Activated CD4-positive, alpha-beta memory T cell treated with anti-CD3 and anti-CD28 coated beads for 36 hours (primary cell): ENCODE results near the gene OR52N1. TPM values are rescaled to one million over a fixed set of nuclear protein-coding genes. Genes with fewer than 3 reads are reported as not detected.

Experiments used
- CTCF ChIA-PET: fragments of 350-600 bp; sonication (Branson Sonifier 250); formaldehyde crosslinking; loops from one replicate; lab custom pipeline; 2021; ENCODE audit warnings: antibody characterized with exemption, inconsistent platforms; lab: Charles Lee
- POLR2A ChIA-PET: fragments of 350-600 bp; sonication (Branson Sonifier 250); formaldehyde crosslinking; loops from one replicate; lab custom pipeline; 2021; ENCODE audit warnings: antibody characterized with exemption; lab: Charles Lee
- DNase-seq: peaks from one replicate; pipeline ENCODE4 v3.0.0-alpha.2; 2020
- H3K27ac Mint-ChIP-seq: one replicate; pipeline ENCODE4 v1.8.0; 2021; ENCODE audit warnings: mixed read lengths
- H3K27me3 Mint-ChIP-seq: one replicate; pipeline ENCODE4 v1.8.0; 2021; ENCODE audit warnings: mixed read lengths
- H3K36me3 Mint-ChIP-seq: one replicate; pipeline ENCODE4 v1.8.0; 2021; ENCODE audit warnings: mixed read lengths
- H3K4me1 Mint-ChIP-seq: one replicate; pipeline ENCODE4 v1.8.0; 2021; ENCODE audit warnings: low read depth, mixed read lengths
- H3K4me3 Mint-ChIP-seq: one replicate; pipeline ENCODE4 v1.8.0; 2021; ENCODE audit warnings: mild to moderate bottlenecking, mixed read lengths
- H3K9me3 Mint-ChIP-seq: one replicate; pipeline ENCODE4 v1.8.0; 2021; ENCODE audit warnings: mixed read lengths
- intact Hi-C: fragments of 100-400 bp; cut with micrococcal nuclease; formaldehyde crosslinking; loops from one replicate; pipeline ENCODE4 v1.15.1; 2023
- total RNA-seq, 2 experiments: library from RNA; stranded (reverse); gene quantifications; one replicate each; pipeline ENCODE4 v1.2.3, GENCODE V29; 2021

The OR52N1 gene
- not detected for total RNA-seq

DNA sequence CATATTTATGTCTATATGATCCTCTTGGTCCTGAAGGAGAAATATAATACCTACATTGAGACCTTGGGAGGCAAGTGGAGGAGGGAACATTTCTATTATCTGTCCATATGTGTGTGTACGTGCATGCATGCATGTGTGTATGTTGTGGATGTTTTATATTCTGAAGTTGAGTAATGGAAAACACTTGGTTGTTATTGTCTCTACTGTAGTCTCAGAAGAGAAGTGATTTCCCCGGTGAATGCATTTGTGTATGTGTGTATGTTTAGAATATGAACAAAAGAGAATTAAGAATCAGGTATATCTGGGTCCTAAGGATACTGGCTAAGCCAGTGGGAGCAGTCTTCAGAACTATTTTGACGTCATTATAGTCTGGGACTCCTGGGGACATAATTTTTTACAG, at the start of gene OR52N1:
Gene OR52N1, minus strand, starts transcription at position 101 of the 400 bp plus-strand sequence. CDS start 2,449 bp downstream, outside the sequence.
- Mint-ChIP-seq H3K9me3 (no peaks in the 10 kb centered on the region), H3K27me3 (peaks cover 5% of the 10 kb centered on the region), H3K36me3 (no peaks in the 10 kb centered on the region), H3K4me3 (no peak within 1 kb of the TSS), H3K4me1 (no peaks in the 10 kb centered on the region), H3K27ac (no peak within 1 kb of the TSS)
- ChIA-PET CTCF (no interaction called here), POLR2A (no interaction called here)
- DNase-seq, result no peak
- intact Hi-C loops, result no loop called here

GRCh38 chr11:5837695-5838094, 46.6 kb upstream of the OR52N1 start:
- POLR2A ChIA-PET, result no interaction called here
- peaks cover 14% of the 10 kb centered on the region for H3K27me3 Mint-ChIP-seq
- no peak overlapping the region for H3K4me3 Mint-ChIP-seq
- DNase-seq, result no peak
- no peaks in the 10 kb centered on the region for H3K4me1 Mint-ChIP-seq
- no peak overlapping the region for H3K27ac Mint-ChIP-seq
- intact Hi-C loops, result no loop called here
- H3K36me3 Mint-ChIP-seq, result no peaks in the 10 kb centered on the region
- CTCF ChIA-PET, result no interaction called here
- no peaks in the 10 kb centered on the region for H3K9me3 Mint-ChIP-seq

DNA sequence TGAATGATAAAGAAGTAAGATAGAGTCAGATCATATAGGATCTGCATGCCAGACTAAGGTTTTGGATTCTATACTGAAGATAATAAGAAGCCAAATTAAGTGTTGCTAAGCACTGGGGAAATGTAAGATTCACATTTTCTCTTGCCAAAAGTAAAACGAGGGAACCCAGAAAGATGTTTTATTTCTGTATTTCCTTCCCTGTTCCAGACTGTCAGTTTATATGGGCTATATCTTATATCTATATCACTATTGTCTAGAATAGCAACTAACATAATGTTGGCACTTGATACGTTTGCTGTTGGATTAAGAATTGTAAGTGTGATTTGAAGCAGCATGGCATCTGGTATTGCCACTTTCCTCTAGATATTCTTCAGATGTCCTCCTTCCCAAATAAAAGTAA, 42.4 kb upstream of the OR52N1 start:
- H3K27ac Mint-ChIP-seq, result no peak overlapping the region
- CTCF ChIA-PET, result no interaction called here
- no peak for DNase-seq
- POLR2A ChIA-PET, result no interaction called here
- no peak overlapping the region for H3K4me3 Mint-ChIP-seq
- no peaks in the 10 kb centered on the region for H3K36me3 Mint-ChIP-seq
- H3K27me3 Mint-ChIP-seq, result peaks cover 6% of the 10 kb centered on the region
- intact Hi-C loops, result no loop called here
- no peaks in the 10 kb centered on the region for H3K4me1 Mint-ChIP-seq
- no peaks in the 10 kb centered on the region for H3K9me3 Mint-ChIP-seq

- Mint-ChIP-seq H3K9me3 (no peaks in the 10 kb centered on the region), H3K27ac (no peak overlapping the region), H3K27me3 (no peaks in the 10 kb centered on the region), H3K4me1 (no peaks in the 10 kb centered on the region), H3K36me3 (no peaks in the 10 kb centered on the region), H3K4me3 (no peak overlapping the region)
- no peak for DNase-seq
- intact Hi-C loops, result no loop called here
- ChIA-PET CTCF (no interaction called here), POLR2A (no interaction called here)
These were observed 40.2 kb upstream of the OR52N1 start for GRCh38 chr11:5831196-5831829.

DNA sequence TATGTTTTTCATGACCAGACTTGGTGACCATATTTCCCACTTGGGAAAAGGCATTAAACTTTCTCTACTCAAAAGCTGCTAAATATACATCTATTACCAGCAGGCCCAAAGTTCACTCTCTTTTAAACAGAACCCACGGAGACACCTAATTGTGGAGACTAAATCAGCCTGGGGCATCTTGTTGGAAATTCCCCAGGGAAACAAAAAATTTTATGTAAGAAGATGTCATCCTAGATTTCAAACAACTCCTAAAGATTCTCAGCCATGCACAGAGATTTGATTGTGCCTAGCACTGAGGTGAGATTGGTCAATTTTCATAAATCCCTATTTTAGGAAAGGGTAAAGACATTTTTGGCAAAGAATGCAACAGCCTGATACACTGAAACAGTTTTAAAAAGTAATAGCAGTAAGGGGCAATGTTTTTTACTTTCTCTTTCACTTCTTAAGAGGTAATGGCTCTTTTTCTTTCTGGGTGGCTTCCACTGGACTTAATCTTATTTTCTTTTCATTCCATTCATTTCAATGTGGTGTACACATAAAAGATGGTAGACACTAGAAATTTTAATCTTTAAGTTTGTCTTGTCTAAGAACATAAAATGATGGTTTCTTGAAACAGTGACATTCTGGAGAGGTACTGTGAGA, 27.3 kb upstream of the OR52N1 start:
- Mint-ChIP-seq H3K36me3 (no peaks in the 10 kb centered on the region), H3K4me3 (peak overlapping the region; percentile 39), H3K27me3 (no peaks in the 10 kb centered on the region), H3K9me3 (no peaks in the 10 kb centered on the region), H3K4me1 (peaks cover 8% of the 10 kb centered on the region), H3K27ac (no peak overlapping the region)
- POLR2A ChIA-PET, result no interaction called here
- intact Hi-C loops, result loop anchor here (10.0 kb wide), 1 partner anchor 536 kb away; no protein-coding TSS in a partner anchor
- CTCF ChIA-PET, result interaction anchor here (1.1 to 1.2 kb wide), 2 partner anchors 9 to 11 kb away, joined by 3 read pairs; no protein-coding TSS in a partner anchor
- no peak for DNase-seq

- no peak overlapping the region for H3K27ac Mint-ChIP-seq
- no peak for DNase-seq
- H3K27me3 Mint-ChIP-seq, result no peaks in the 10 kb centered on the region
- intact Hi-C loops, result loop anchor here (10.0 kb wide), 1 partner anchor 539 kb away; no protein-coding TSS in a partner anchor
- H3K4me3 Mint-ChIP-seq, result no peak overlapping the region
- no peaks in the 10 kb centered on the region for H3K36me3 Mint-ChIP-seq
- H3K9me3 Mint-ChIP-seq, result no peaks in the 10 kb centered on the region
- H3K4me1 Mint-ChIP-seq, result peaks cover 8% of the 10 kb centered on the region
- POLR2A ChIA-PET, result no interaction called here
- CTCF ChIA-PET, result no interaction called here
These were observed 24.5 kb upstream of the OR52N1 start for GRCh38 chr11:5815534-5815933.

- no peaks in the 10 kb centered on the region for H3K36me3 Mint-ChIP-seq
- H3K27ac Mint-ChIP-seq, result no peak overlapping the region
- no peaks in the 10 kb centered on the region for H3K9me3 Mint-ChIP-seq
- H3K4me1 Mint-ChIP-seq, result peaks cover 5% of the 10 kb centered on the region
- intact Hi-C loops, result loop anchor here (5.0 to 10.0 kb wide), 2 partner anchors 82 to 545 kb away; partner anchors contain the start of gene OR52E5
- DNase-seq, result no peak
- no peak overlapping the region for H3K4me3 Mint-ChIP-seq
- POLR2A ChIA-PET, result no interaction called here
- peaks cover 8% of the 10 kb centered on the region for H3K27me3 Mint-ChIP-seq
- CTCF ChIA-PET, result interaction anchor here (0.5 to 2.7 kb wide), 9 partner anchors 8 to 686 kb away, joined by 3 to 18 read pairs (median 3); no protein-coding TSS in a partner anchor
These were observed 19.1 kb upstream of the OR52N1 start for GRCh38 chr11:5809905-5810795.

DNA sequence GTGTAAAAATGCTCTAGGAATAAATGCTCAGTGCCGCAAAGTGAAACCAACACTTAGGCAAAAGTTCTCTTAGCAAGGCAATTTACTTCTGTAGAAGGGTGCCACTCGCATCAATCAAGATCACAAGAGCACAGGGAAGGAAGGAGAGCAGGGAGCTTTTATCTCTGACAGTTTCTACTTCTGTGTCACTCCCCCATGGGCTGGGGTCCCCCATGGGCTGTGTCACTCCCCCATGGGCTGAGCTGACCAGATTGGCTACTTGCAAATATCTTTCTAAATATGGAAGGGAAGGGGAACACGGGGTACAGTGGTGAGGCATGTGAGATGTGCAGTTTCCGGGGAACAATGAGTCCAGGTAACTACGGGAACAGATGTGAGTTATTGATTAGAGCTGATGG, 18.1 kb upstream of the OR52N1 start:
- peak overlapping the region; percentile 85 for H3K4me3 Mint-ChIP-seq
- peak overlapping the region; percentile 49 for H3K27ac Mint-ChIP-seq
- intact Hi-C loops, result loop anchor here (5.0 kb wide), 1 partner anchor 83 kb away; the partner anchor contains the start of gene OR52E5
- CTCF ChIA-PET, result interaction anchor here (0.6 to 2.7 kb wide), 12 partner anchors 9 to 638 kb away, joined by 3 to 18 read pairs (median 3); partner anchors contain the start of gene TRIM5
- peaks cover 5% of the 10 kb centered on the region for H3K9me3 Mint-ChIP-seq
- peaks cover 8% of the 10 kb centered on the region for H3K27me3 Mint-ChIP-seq
- POLR2A ChIA-PET, result interaction anchor here (1.0 kb wide), 1 partner anchor 124 kb away, joined by 4 read pairs; the partner anchor contains the start of gene TRIM5
- DNase-seq, result peak; percentile 33
- peaks cover 5% of the 10 kb centered on the region for H3K4me1 Mint-ChIP-seq
- no peaks in the 10 kb centered on the region for H3K36me3 Mint-ChIP-seq

DNA sequence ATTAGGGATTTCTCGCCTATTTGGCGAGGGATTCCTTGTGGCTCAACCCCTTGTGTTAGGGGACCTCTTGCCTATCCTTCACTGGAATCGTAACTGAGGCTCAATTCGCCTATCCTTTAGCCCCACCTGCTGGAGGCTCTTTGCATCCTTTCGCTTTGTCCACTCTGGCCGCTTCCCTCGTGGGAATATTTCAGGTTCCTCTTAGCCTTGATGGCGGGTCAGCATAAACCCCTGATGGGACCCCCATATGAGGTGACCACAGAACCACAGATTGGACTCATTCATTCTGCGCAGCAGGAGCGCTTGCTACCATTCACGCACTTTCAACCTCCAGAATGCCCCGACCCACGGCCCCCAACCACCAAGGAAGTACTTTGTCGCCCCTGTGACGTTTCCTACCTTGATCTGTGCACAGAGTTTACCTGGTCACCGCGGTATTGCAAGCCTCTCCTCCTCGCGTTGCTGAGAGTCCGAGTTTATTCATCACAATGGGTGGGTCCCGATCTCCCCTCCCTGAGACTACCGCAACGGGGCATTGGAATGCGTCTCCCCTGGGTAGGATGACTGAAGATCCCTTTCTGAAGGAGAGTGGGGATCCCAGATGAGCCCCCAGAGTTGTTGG, 17.5 kb upstream of the OR52N1 start, which contains the start of gene OR52N2:
Gene OR52N2, plus strand, starts transcription at position 425 of the 622 bp plus-strand sequence. CDS start 11,412 bp downstream, outside the sequence.
- Mint-ChIP-seq H3K4me3 (peak within 1 kb of the TSS; percentile 85), H3K36me3 (no peaks in the 10 kb centered on the region), H3K27me3 (peaks cover 8% of the 10 kb centered on the region), H3K9me3 (peaks cover 6% of the 10 kb centered on the region), H3K4me1 (peaks cover 5% of the 10 kb centered on the region), H3K27ac (peak within 1 kb of the TSS; percentile 49)
- intact Hi-C loops, result loop anchor here (1.0 to 5.0 kb wide), 6 partner anchors 84 to 684 kb away; partner anchors contain the start of gene OR52E5
- peak; percentile 82 for DNase-seq
- ChIA-PET POLR2A (interaction anchor here (1.0 kb wide), 1 partner anchor 124 kb away, joined by 4 read pairs; the partner anchor contains the start of gene TRIM5), CTCF (interaction anchor here (0.6 to 2.7 kb wide), 8 partner anchors 16 to 334 kb away, joined by 3 to 18 read pairs (median 4); partner anchors contain the start of gene TRIM5)

DNA sequence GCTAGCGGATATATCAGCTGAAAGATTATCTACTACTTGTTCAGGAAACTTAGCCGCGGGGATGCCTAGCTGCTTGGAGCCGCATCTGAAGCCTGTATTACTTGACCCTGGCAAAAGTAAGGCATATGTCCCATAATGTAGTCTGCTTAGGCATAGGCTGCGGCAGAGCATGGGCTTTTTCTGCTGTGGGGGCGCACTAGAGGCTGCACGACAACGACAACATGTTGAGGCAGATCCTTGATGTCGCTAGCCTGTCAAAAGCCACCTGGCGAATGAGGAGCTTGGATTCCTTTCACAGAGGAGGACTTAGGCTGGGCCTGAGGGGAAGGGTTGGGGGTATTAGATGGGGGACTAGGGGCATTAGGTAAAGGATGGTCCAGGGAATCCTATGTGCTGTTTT, 16.5 kb upstream of the OR52N1 start:
- intact Hi-C loops, result loop anchor here (5.0 kb wide), 1 partner anchor 85 kb away; the partner anchor contains the start of gene OR52E5
- H3K36me3 Mint-ChIP-seq, result no peaks in the 10 kb centered on the region
- H3K9me3 Mint-ChIP-seq, result peaks cover 6% of the 10 kb centered on the region
- peaks cover 5% of the 10 kb centered on the region for H3K4me1 Mint-ChIP-seq
- H3K27ac Mint-ChIP-seq, result no peak overlapping the region
- no peak for DNase-seq
- ChIA-PET POLR2A (no interaction called here), CTCF (interaction anchor here (0.6 to 1.6 kb wide), 10 partner anchors 11 to 1171 kb away, joined by 3 to 9 read pairs (median 4); partner anchors contain the start of genes OR51D1, TRIM5 and TRIM6)
- H3K4me3 Mint-ChIP-seq, result no peak overlapping the region
- peaks cover 8% of the 10 kb centered on the region for H3K27me3 Mint-ChIP-seq

DNA sequence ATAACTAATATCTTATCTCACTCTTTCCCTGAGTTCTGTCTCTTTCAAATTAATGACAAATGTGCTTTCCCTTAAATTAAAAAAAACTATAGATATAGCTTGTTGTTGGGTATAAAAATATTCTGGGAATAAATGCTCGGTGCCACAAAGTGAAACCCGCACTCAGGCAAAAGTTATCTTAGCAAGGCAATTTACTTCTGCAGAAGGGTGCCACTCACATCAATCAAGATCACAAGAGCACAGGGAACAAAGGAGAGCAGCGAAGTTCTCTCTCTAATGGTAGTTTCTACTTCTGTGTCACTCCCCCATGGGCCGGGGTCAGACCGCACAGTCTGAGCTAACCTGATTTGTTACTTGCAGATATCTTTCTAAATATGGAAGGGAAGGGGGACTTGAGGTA, 12.9 kb upstream of the OR52N1 start:
- Mint-ChIP-seq H3K4me1 (peaks cover under 1% of the 10 kb centered on the region), H3K9me3 (peaks cover 6% of the 10 kb centered on the region), H3K4me3 (no peak overlapping the region), H3K36me3 (no peaks in the 10 kb centered on the region), H3K27ac (no peak overlapping the region), H3K27me3 (peaks cover 2% of the 10 kb centered on the region)
- no peak for DNase-seq
- ChIA-PET CTCF (no interaction called here), POLR2A (no interaction called here)
- intact Hi-C loops, result no loop called here
